GM10266 (cell line): ENCODE measurements around the gene GABRD.

Source experiments
- DNase-seq: peaks from one replicate; pipeline ENCODE4 v3.0.0; 2012; ENCODE audit errors: extremely low spot score
- CTCF ChIP-seq: IDR thresholded peaks from 2 replicates; pipeline ENCODE4 v1.5.1; 2012; ENCODE audit warnings: mild to moderate bottlenecking, low read depth; ENCODE audit not compliant: control insufficient read depth, insufficient read depth; ENCODE audit errors: missing control alignments

The GABRD gene

GRCh38 chr1:2009101-2010053 lies 9.8 kb upstream of the GABRD start:
- no peak for DNase-seq
- TF ChIP-seq CTCF = no peak

- no peak for TF ChIP-seq CTCF
- no peak for DNase-seq
These were observed 5.0 kb upstream of the GABRD start for GRCh38 chr1:2014181-2014580.

GRCh38 chr1:2014741-2015735 lies 4.1 kb upstream of the GABRD start:
- no peak for TF ChIP-seq CTCF

GRCh38 chr1:2016123-2016522 lies 3.0 kb upstream of the GABRD start:
- no peak for DNase-seq
- no peak for TF ChIP-seq CTCF

More at GRCh38 chr1:2014741-2015735, 4.1 kb upstream of the GABRD start:
- no peak for DNase-seq

GRCh38 chr1:2018217-2019171 lies 651 bp upstream of the GABRD start:
- DNase-seq = no peak
- TF ChIP-seq CTCF = no peak

- no peak for DNase-seq
These were observed 595 bp downstream of the GABRD start for GRCh38 chr1:2019571-2020309.

More at GRCh38 chr1:2019571-2020309, 595 bp downstream of the GABRD start:
- no peak for TF ChIP-seq CTCF
